IMR-90 (cell line): ENCODE results near the gene MID2. TPM values are rescaled to one million over a fixed set of nuclear protein-coding genes. Genes with fewer than 3 reads are reported as not detected.

Experiments
- ATAC-seq: fragments of 200-7000 bp; cut with Tn5 transposase; 2 replicates; pipeline ENCODE4 v1.9.1; 2020; ENCODE audit warnings: low read depth, mild to moderate bottlenecking, moderate library complexity
- BruUV-seq: library from RNA; stranded (reverse); fragments of 400-500 nt; replicated peaks from 2 replicates; lab custom pipeline; 2021; lab: Mats Ljungman, UMichigan
- CTCF ChIA-PET: fragments of 300-600 bp; formaldehyde crosslinking; extraction: SDS; loops from one replicate; lab custom pipeline; 2021; ENCODE audit warnings: antibody characterized with exemption; lab: Yijun Ruan, JAX
- POLR2A ChIA-PET: fragments of 300-600 bp; sonication (Branson Sonifier 250); formaldehyde crosslinking; loops from one replicate; lab custom pipeline; 2022; ENCODE audit warnings: antibody characterized with exemption; ENCODE audit not compliant: unreplicated experiment; lab: Charles Lee
- DNase-seq: peaks from one replicate; pipeline ENCODE4 v3.0.0; 2013
- H2AFZ ChIP-seq: replicated peaks from 2 replicates; pipeline ENCODE3; 2013; ENCODE audit warnings: low read length, mild to moderate bottlenecking; ENCODE audit not compliant: poor library complexity
- H2AK5ac ChIP-seq: 2 replicates; pipeline ENCODE4 v1.6.1; 2013; ENCODE audit warnings: low read depth, low read length, inconsistent platforms
- H2AK9ac ChIP-seq: replicated peaks from 2 replicates; pipeline ENCODE3; 2013; ENCODE audit warnings: mild to moderate bottlenecking, low read depth, low read length, moderate library complexity; ENCODE audit not compliant: poor library complexity
- H2BK120ac ChIP-seq: 2 replicates; pipeline ENCODE4 v1.6.1; 2013; ENCODE audit warnings: low read depth, low read length, inconsistent platforms
- H2BK15ac ChIP-seq: 3 replicates; pipeline ENCODE4 v1.6.1; 2013; ENCODE audit warnings: low read depth, low read length, inconsistent platforms
- H2BK20ac ChIP-seq: 2 replicates; pipeline ENCODE4 v1.6.1; 2013; ENCODE audit warnings: low read depth, mild to moderate bottlenecking, inconsistent platforms, low read length, moderate library complexity
- H2BK5ac ChIP-seq: 2 replicates; pipeline ENCODE4 v1.6.1; 2013; ENCODE audit warnings: mild to moderate bottlenecking, low read depth, low read length, inconsistent platforms; ENCODE audit not compliant: poor library complexity, severe bottlenecking
- H3K14ac ChIP-seq: replicated peaks from 2 replicates; pipeline ENCODE4 v1.6.1; 2013; ENCODE audit warnings: low read depth, low read length, inconsistent platforms
- H3K18ac ChIP-seq: 2 replicates; pipeline ENCODE4 v1.6.1; 2013; ENCODE audit warnings: low read depth, low read length, control low read depth
- H3K23ac ChIP-seq: 2 replicates; pipeline ENCODE4 v1.6.1; 2013; ENCODE audit warnings: low read depth, low read length, inconsistent platforms
- H3K27ac ChIP-seq: 2 replicates; pipeline ENCODE4 v1.5.1; 2013; ENCODE audit warnings: mild to moderate bottlenecking, control low read depth, low read length; ENCODE audit not compliant: insufficient read depth
- H3K27me3 ChIP-seq: 2 replicates; pipeline ENCODE4 v1.6.1; 2013; ENCODE audit warnings: low read length; ENCODE audit not compliant: control insufficient read depth, insufficient read depth
- H3K36me3 ChIP-seq: 2 replicates; pipeline ENCODE4 v1.6.1; 2013; ENCODE audit warnings: low read length, mixed read lengths; ENCODE audit not compliant: control insufficient read depth, insufficient read depth
- H3K4ac ChIP-seq: 2 replicates; pipeline ENCODE4 v1.6.1; 2013; ENCODE audit warnings: low read depth, low read length, inconsistent platforms
- H3K4me1 ChIP-seq: 2 replicates; pipeline ENCODE4 v1.6.1; 2013; ENCODE audit warnings: low read length, mixed read lengths; ENCODE audit not compliant: control insufficient read depth, insufficient read depth
- H3K4me2 ChIP-seq: 2 replicates; pipeline ENCODE4 v1.6.1; 2013; ENCODE audit warnings: low read depth, mild to moderate bottlenecking, control low read depth, low read length, moderate library complexity
- H3K4me3 ChIP-seq: 2 replicates; pipeline ENCODE4 v1.5.1; 2013; ENCODE audit warnings: low read depth, mild to moderate bottlenecking, control low read depth, low read length, moderate library complexity; ENCODE audit not compliant: insufficient read depth
- H3K56ac ChIP-seq: 2 replicates; pipeline ENCODE4 v1.6.1; 2013; ENCODE audit warnings: low read length, inconsistent platforms; ENCODE audit not compliant: insufficient read depth; ENCODE audit errors: extremely low read depth
- H3K79me1 ChIP-seq, 2 experiments: 2 replicates each; pipeline ENCODE4 v1.6.1; 2013; ENCODE audit warnings: low read length in 2 of 2, inconsistent platforms in 1 of 2, low read depth in 1 of 2
- H3K9ac ChIP-seq: 2 replicates; pipeline ENCODE4 v1.6.1; 2013; ENCODE audit warnings: low read depth, low read length, control low read depth
- H3K9me1 ChIP-seq: 2 replicates; pipeline ENCODE4 v1.6.1; 2013; ENCODE audit warnings: low read length, inconsistent platforms; ENCODE audit not compliant: insufficient read depth
- H3K9me3 ChIP-seq: 2 replicates; pipeline ENCODE4 v1.6.1; 2013; ENCODE audit warnings: low read length; ENCODE audit not compliant: control insufficient read depth, insufficient read depth
- H4K20me1 ChIP-seq: 2 replicates; pipeline ENCODE4 v1.6.1; 2013; ENCODE audit warnings: low read length, inconsistent platforms; ENCODE audit not compliant: insufficient read depth
- H4K5ac ChIP-seq: 2 replicates; pipeline ENCODE4 v1.6.1; 2013; ENCODE audit warnings: mild to moderate bottlenecking, low read depth, low read length, control low read depth
- H4K8ac ChIP-seq, 2 experiments: 2 replicates each; pipeline ENCODE4 v1.6.1; 2013; ENCODE audit warnings: low read depth in 2 of 2, low read length in 2 of 2, control low read depth in 1 of 2, inconsistent platforms in 1 of 2
- H4K91ac ChIP-seq: 2 replicates; pipeline ENCODE4 v1.6.1; 2013; ENCODE audit warnings: low read depth, low read length, inconsistent platforms; ENCODE audit not compliant: insufficient read depth
- ELK1 ChIP-seq: fragments of 150-350 bp; IDR thresholded peaks from 2 replicates; pipeline ENCODE4 v1.6.1; 2016; ENCODE audit warnings: low read depth, mild to moderate bottlenecking, low read length, moderate library complexity, borderline replicate concordance
- FOS ChIP-seq: fragments of 150-350 bp; IDR thresholded peaks from 2 replicates; pipeline ENCODE4 v1.6.1; 2016; ENCODE audit warnings: low read depth, low read length
- MAFK ChIP-seq: IDR thresholded peaks from 2 replicates; pipeline ENCODE4 v1.6.1; 2012; ENCODE audit warnings: low read depth, low read length, improper control_type of control experiment
- NFE2L2 ChIP-seq: fragments of 150-350 bp; IDR thresholded peaks from 2 replicates; pipeline ENCODE4 v1.6.1; 2016; ENCODE audit warnings: low read depth, mild to moderate bottlenecking, low read length
- RFX5 ChIP-seq: IDR thresholded peaks from 2 replicates; pipeline ENCODE4 v1.8.0; 2012; ENCODE audit warnings: low read depth, mild to moderate bottlenecking, low read length, moderate library complexity
- USF2 ChIP-seq: fragments of 150-350 bp; IDR thresholded peaks from 2 replicates; pipeline ENCODE4 v1.6.1; 2017; ENCODE audit warnings: mild to moderate bottlenecking, antibody characterized with exemption, low read length, low read depth
- WGBS, 2 experiments: methylation state at CpG; one replicate each; pipeline versions ENCODE4 v1.1.5 to v1.1.7; 2013; ENCODE audit warnings: missing lambda C conversion rate in 2 of 2; ENCODE audit not compliant: insufficient read length in 1 of 2; ENCODE audit errors: extremely low coverage in 2 of 2; 5-methylcytosine and 5-hydroxymethylcytosine counted together
- dilution Hi-C: fragments of 300-500 bp; cut with HindIII; formaldehyde crosslinking; loops from one replicate; pipeline ENCODE4 v1.14.3; 2018; ENCODE audit warnings: low sequenced_read_pairs; ENCODE audit not compliant: unreplicated experiment
- in situ Hi-C: fragments of 300-500 bp; cut with MboI; formaldehyde crosslinking; loops from 3 replicates; pipeline ENCODE4 v1.14.3; 2019; ENCODE audit warnings: low sequenced_read_pairs, inconsistent platforms, mixed read lengths
- intact Hi-C: fragments of 100-400 bp; cut with micrococcal nuclease; formaldehyde crosslinking; loops from 2 replicates; pipeline ENCODE4 v1.10.0; 2022
- polyA plus RNA-seq, 3 experiments: library from polyadenylated mRNA; depleted of rRNA; stranded (reverse); fragments of >200 nt; gene quantifications; 2 replicates each; pipeline ENCODE4 v1.2.3, GENCODE V29; 2012; ENCODE audit warnings: low replicate concordance in 1 of 3
- total RNA-seq: library from RNA; depleted of rRNA; stranded (reverse); fragments of >200 nt; gene quantifications from 2 replicates; pipeline ENCODE4 v1.2.3, GENCODE V29; 2012
- TF ChIP-seq, protein P1 (sequence below): conservative IDR thresholded peaks from 2 replicates; pipeline ENCODE4 v1.5.1; 2012; ENCODE audit warnings: mild to moderate bottlenecking, low read depth, low read length, improper control_type of control experiment

Gene MID2
- total and polyA plus RNA-seq, 2 of the 4 experiments (the other 2 are of a cell fraction): 1.1 to 4.7 TPM

GRCh38 chrX:107935200-107935599 lies 109.5 kb downstream of the MID2 start:
- no peak overlapping the region for H2BK15ac ChIP-seq
- WGBS, 2 experiments: 59% methylated on average over 3 of the region's 7 CpGs; no CpG with 5 or more reads in 1 of the 2 experiments
- H3K56ac ChIP-seq: no peak overlapping the region
- TF ChIP-seq USF2 (no peak), MAFK (no peak), FOS (no peak), NFE2L2 (no peak), RFX5 (no peak), ELK1 (no peak)
- TF ChIP-seq, protein P1, sequence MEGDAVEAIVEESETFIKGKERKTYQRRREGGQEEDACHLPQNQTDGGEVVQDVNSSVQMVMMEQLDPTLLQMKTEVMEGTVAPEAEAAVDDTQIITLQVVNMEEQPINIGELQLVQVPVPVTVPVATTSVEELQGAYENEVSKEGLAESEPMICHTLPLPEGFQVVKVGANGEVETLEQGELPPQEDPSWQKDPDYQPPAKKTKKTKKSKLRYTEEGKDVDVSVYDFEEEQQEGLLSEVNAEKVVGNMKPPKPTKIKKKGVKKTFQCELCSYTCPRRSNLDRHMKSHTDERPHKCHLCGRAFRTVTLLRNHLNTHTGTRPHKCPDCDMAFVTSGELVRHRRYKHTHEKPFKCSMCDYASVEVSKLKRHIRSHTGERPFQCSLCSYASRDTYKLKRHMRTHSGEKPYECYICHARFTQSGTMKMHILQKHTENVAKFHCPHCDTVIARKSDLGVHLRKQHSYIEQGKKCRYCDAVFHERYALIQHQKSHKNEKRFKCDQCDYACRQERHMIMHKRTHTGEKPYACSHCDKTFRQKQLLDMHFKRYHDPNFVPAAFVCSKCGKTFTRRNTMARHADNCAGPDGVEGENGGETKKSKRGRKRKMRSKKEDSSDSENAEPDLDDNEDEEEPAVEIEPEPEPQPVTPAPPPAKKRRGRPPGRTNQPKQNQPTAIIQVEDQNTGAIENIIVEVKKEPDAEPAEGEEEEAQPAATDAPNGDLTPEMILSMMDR: no peak
- H3K9me3 ChIP-seq: no peaks in the 10 kb centered on the region
- H3K4me3 ChIP-seq: no peak overlapping the region
- H2AK5ac ChIP-seq: no peak overlapping the region
- intact Hi-C loops (no loop called here), in situ Hi-C loops (no loop called here), dilution Hi-C loops (no loop called here)
- no TSS peak for BruUV-seq
- POLR2A ChIA-PET: no interaction called here
- H4K20me1 ChIP-seq: no peaks in the 10 kb centered on the region
- H3K4me2 ChIP-seq: no peak overlapping the region; the same call in 1 of the 2 replicates
- peak; percentile 5 for DNase-seq
- no peaks in the 10 kb centered on the region for H3K36me3 ChIP-seq
- no peak overlapping the region for H2AK9ac ChIP-seq
- no peak overlapping the region for H3K9ac ChIP-seq
- H4K8ac ChIP-seq: no peak overlapping the region
- CTCF ChIA-PET: no interaction called here
- H4K91ac ChIP-seq: no peak overlapping the region
- H3K9me1 ChIP-seq: no peaks in the 10 kb centered on the region
- no peak overlapping the region for H3K4ac ChIP-seq
- H2BK120ac ChIP-seq: no peak overlapping the region
- H2BK5ac ChIP-seq: no peak overlapping the region
- H2BK20ac ChIP-seq: no peak overlapping the region
- H3K27me3 ChIP-seq: no peaks in the 10 kb centered on the region; the same call in 1 of the 2 replicates
- no peak overlapping the region for H3K27ac ChIP-seq
- no peak overlapping the region for H3K18ac ChIP-seq
- no peak overlapping the region for H2AFZ ChIP-seq
- no peak for ATAC-seq
- H3K4me1 ChIP-seq: no peaks in the 10 kb centered on the region
- H4K5ac ChIP-seq: no peak overlapping the region
- no peaks in the 10 kb centered on the region for H3K79me1 ChIP-seq
- no peak overlapping the region for H3K23ac ChIP-seq
- no peak overlapping the region for H3K14ac ChIP-seq
